ENCODE results near the gene RAB9A.

DNA sequence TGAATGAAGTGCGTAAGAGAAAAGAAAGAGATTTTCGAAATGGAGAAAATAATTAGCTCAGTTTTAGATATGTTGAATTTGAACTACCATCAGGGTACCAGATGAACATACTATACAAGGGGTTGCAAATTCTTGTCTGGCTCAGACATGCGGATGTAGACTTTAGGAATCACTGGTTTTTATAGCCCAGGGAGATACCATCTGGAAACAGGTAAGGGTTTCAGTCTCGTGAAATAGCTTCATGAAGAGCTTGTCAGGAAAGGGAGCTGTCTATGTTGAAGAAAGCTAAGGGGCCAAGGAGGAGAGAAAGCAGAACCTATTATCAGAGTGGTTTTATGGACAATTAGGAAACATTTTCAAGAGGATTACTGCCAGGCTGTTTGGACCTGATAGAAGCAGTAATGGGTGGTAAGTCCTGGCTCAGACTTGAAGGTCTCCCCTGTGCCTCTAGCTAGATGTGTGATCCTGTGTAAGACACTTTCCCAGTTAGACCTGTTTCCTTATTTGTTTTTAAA lies 6.7 kb downstream of the RAB9A start:
- TF ChIP-seq, protein P1, sequence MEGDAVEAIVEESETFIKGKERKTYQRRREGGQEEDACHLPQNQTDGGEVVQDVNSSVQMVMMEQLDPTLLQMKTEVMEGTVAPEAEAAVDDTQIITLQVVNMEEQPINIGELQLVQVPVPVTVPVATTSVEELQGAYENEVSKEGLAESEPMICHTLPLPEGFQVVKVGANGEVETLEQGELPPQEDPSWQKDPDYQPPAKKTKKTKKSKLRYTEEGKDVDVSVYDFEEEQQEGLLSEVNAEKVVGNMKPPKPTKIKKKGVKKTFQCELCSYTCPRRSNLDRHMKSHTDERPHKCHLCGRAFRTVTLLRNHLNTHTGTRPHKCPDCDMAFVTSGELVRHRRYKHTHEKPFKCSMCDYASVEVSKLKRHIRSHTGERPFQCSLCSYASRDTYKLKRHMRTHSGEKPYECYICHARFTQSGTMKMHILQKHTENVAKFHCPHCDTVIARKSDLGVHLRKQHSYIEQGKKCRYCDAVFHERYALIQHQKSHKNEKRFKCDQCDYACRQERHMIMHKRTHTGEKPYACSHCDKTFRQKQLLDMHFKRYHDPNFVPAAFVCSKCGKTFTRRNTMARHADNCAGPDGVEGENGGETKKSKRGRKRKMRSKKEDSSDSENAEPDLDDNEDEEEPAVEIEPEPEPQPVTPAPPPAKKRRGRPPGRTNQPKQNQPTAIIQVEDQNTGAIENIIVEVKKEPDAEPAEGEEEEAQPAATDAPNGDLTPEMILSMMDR (IDR thresholded peaks at IDR 0.05), result no peak
- no peak for TF ChIP-seq POLR2A (IDR thresholded peaks at IDR 0.05)

Measured in testis (tissue), 2 donors.